GM18505 (cell line): Measurements from ENCODE around the gene SLC2A11.

Experiments used
- ATAC-seq: cut with Tn5 transposase; IDR thresholded peaks from one replicate; pipeline ENCODE4 v1.9.1; 2021; ENCODE audit not compliant: unreplicated experiment
- POLR2A ChIP-seq: IDR thresholded peaks from 4 replicates; pipeline ENCODE4 v1.6.1; 2011; ENCODE audit warnings: borderline replicate concordance; ENCODE audit not compliant: insufficient read depth, insufficient read length; ENCODE audit errors: extremely low read depth

The SLC2A11 gene

GRCh38 chr22:23926561-23926960 lies 68.9 kb downstream of the SLC2A11 start:
- TF ChIP-seq POLR2A: no peak
- ATAC-seq: no peak
